Tibial nerve (tissue), 4 donors: Measurements from ENCODE around the gene ZSWIM3. TPM values are rescaled to one million over a fixed set of nuclear protein-coding genes. Genes with fewer than 3 reads are reported as not detected.

Source experiments
- DNase-seq, 2 donors: peaks; one replicate each; pipeline ENCODE4 v3.0.0-alpha.2; 2019; ENCODE audit warnings: low spot score in 2 of 2
- H3K27ac ChIP-seq, 4 donors: fragments of 200-600 bp; sonication (generic) in 3 of 4; one replicate each; pipeline ENCODE4 v1.5.1; 2017 to 2019; ENCODE audit warnings: mild to moderate bottlenecking in 1 of 4
- H3K27me3 ChIP-seq, 2 donors: fragments of 200-600 bp; sonication (generic) in 1 of 2; one replicate each; pipeline versions ENCODE4 v1.5.1 to v1.6.0; 2017 to 2019
- H3K36me3 ChIP-seq, 3 donors: fragments of 200-600 bp; sonication (generic); one replicate each; pipeline ENCODE4 v1.5.1; 2018 to 2019
- H3K4me1 ChIP-seq, 4 donors: fragments of 200-600 bp; sonication (generic) in 3 of 4; one replicate each; pipeline ENCODE4 v1.5.1; 2017 to 2019
- H3K4me3 ChIP-seq, 4 donors: fragments of 200-600 bp; sonication (generic) in 3 of 4; one replicate each; pipeline ENCODE4 v1.5.1; 2017 to 2019; ENCODE audit warnings: mild to moderate bottlenecking in 1 of 4, moderate library complexity in 1 of 4
- H3K9me3 ChIP-seq, 4 donors: fragments of 200-600 bp; sonication (generic) in 3 of 4; one replicate each; pipeline ENCODE4 v1.5.1; 2017 to 2019
- EP300 ChIP-seq, 2 donors: sonication (generic); formaldehyde crosslinking; IDR thresholded peaks; one replicate each; pipeline ENCODE4 v1.6.1; 2017; ENCODE audit warnings: antibody characterized with exemption in 2 of 2, mild to moderate bottlenecking in 1 of 2
- POLR2A ChIP-seq, 2 donors: fragments of 450-650 bp; IDR thresholded peaks; one replicate each; pipeline ENCODE4 v1.6.1; 2017; ENCODE audit warnings: antibody characterized with exemption in 2 of 2, mild to moderate bottlenecking in 2 of 2, moderate library complexity in 2 of 2
- WGBS, 2 donors: methylation state at CpG; one replicate each; pipeline ENCODE4 v1.1.5; 2018; 5-methylcytosine and 5-hydroxymethylcytosine counted together
- total RNA-seq, 4 donors: library from RNA; depleted of rRNA; stranded (reverse); fragments of >200 nt; gene quantifications; one replicate each; pipeline ENCODE4 v1.1.0, GENCODE V29; 2016
- TF ChIP-seq, protein P1 (sequence below), 5 experiments: fragments of 200-600 bp in 3 of 5; fragments of 450-650 bp in 2 of 5; sonication (generic) in 3 of 5; IDR thresholded peaks; one replicate each; pipeline ENCODE4 v1.5.1; 2016 to 2019; ENCODE audit warnings: antibody characterized with exemption in 5 of 5, mild to moderate bottlenecking in 3 of 5, moderate library complexity in 2 of 5

ZSWIM3 gene
- total RNA-seq, 4 donors from 2014 or later = 3.1 to 6.3 (median 4.8) TPM

DNA sequence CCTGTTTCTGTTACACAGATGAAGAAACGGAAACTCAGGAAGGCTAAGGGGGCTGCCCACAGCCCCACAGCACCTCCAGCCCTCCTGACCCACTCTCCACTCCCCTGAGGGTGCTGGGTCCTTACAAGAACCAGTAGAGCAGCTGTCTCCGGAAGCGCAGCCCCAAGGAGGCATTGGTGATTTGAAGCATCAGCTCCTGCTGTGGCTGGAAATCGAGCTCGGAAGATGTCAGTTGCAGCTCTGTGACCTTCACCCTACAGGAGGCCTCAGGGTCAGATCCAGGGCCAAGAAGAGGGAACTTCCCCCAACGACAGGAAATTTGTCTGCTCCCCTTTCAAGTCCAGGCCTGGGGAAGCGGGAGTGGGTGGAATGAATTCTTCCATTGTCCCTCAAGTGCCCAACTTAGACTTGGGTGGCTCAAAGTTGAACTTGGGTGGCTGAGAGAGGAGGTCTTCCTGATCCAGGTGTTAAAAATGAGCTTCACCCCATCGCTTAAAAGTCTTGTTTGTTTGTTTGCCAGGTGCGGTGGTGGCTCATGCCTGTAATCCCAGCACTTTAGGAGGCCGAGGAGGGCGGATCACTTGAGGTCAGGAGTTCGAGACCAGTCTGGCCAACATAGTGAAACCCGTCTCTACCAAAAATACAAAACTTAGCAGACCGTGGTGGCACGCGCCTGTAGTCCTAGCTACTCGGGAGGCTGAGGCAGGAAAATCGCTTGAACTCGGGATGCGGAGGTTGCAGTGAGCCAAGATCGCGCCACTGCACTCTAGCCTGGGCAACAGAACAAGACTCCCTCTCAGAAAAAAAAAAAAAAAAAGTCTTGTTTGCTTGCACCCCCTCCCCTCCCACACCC lies 52.6 kb downstream of the ZSWIM3 start:
- WGBS, 2 donors = 73 to 77% methylated on average over 22 of the region's 22 CpGs
- Histone ChIP-seq H3K4me3 (peak overlapping the region in 3 of 4 donors; percentile 5 to 58 (median 53)), H3K9me3 (no peaks in the 10 kb centered on the region), H3K36me3 (peaks cover 0 to 29% (median 0%) of the 10 kb centered on the region in 3 donors), H3K27ac (peak overlapping the region in 2 of 4 donors; percentile 57 to 92), H3K27me3 (no peaks in the 10 kb centered on the region), H3K4me1 (peaks cover 0 to 30% (median 9%) of the 10 kb centered on the region in 4 donors)
- TF ChIP-seq EP300 (IDR thresholded peaks at IDR 0.05) (no peak), POLR2A (IDR thresholded peaks at IDR 0.05) (no peak)
- TF ChIP-seq, protein P1, sequence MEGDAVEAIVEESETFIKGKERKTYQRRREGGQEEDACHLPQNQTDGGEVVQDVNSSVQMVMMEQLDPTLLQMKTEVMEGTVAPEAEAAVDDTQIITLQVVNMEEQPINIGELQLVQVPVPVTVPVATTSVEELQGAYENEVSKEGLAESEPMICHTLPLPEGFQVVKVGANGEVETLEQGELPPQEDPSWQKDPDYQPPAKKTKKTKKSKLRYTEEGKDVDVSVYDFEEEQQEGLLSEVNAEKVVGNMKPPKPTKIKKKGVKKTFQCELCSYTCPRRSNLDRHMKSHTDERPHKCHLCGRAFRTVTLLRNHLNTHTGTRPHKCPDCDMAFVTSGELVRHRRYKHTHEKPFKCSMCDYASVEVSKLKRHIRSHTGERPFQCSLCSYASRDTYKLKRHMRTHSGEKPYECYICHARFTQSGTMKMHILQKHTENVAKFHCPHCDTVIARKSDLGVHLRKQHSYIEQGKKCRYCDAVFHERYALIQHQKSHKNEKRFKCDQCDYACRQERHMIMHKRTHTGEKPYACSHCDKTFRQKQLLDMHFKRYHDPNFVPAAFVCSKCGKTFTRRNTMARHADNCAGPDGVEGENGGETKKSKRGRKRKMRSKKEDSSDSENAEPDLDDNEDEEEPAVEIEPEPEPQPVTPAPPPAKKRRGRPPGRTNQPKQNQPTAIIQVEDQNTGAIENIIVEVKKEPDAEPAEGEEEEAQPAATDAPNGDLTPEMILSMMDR (IDR thresholded peaks at IDR 0.05) = no peak
- DNase-seq = no peak

DNA sequence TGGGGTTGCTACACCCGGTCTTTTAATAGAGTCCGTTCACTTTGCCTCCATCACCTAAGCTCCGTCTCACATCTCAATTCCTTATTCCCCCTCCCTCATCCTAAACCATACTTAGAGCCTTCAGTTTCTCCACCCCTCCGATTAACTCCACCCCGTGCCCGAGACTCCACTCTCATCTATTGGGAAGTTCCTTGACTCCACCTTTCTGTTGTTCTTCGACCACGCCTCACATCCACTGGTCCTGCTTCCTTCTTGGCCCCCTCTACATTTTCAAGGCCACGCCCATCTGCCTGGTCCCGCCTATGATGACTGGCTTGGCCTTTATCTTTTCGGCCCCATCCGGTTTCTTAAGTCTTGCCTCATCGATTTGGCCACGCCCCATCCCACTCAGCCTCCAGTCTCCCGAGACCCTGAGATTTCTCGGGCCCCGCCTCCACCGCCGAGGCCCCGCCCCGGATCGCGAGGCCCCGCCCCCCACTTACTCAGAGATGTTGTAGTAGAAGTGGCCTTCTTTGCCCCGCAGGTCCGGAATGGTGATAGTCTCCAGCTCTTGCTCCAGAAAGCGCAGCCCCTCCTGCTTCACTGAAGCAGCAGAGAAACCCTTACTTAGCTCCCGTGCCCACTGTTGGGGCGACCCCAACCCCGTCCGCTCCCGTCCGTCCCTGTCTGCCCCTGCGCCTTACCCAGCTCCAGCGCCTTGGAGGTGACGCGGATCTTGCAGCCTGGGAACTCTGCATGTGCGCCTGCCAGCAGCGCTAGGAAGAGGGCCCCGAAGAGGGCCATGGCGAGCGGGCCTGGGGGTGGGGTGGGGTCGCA lies 53.5 kb downstream of the ZSWIM3 start:
- Histone ChIP-seq H3K27ac (peak overlapping the region; percentile 71 to 97 (median 86)), H3K27me3 (no peaks in the 10 kb centered on the region), H3K36me3 (peaks cover 0 to 21% (median 0%) of the 10 kb centered on the region in 3 donors), H3K4me1 (peaks cover 0 to 30% (median 9%) of the 10 kb centered on the region in 4 donors), H3K4me3 (peak overlapping the region; percentile 40 to 72 (median 56)), H3K9me3 (no peaks in the 10 kb centered on the region)
- 2% methylated on average over 37 to 40 of the region's 43 CpGs for WGBS, 2 donors
- DNase-seq = peak; percentile 99 to 100
- TF ChIP-seq POLR2A (IDR thresholded peaks at IDR 0.05) (peak in 1 of 2 donors; percentile 85), EP300 (IDR thresholded peaks at IDR 0.05) (peak; percentile 60 to 86)
- TF ChIP-seq, protein P1 (IDR thresholded peaks at IDR 0.05) = peak in 1 of 5 experiments; percentile 16

DNA sequence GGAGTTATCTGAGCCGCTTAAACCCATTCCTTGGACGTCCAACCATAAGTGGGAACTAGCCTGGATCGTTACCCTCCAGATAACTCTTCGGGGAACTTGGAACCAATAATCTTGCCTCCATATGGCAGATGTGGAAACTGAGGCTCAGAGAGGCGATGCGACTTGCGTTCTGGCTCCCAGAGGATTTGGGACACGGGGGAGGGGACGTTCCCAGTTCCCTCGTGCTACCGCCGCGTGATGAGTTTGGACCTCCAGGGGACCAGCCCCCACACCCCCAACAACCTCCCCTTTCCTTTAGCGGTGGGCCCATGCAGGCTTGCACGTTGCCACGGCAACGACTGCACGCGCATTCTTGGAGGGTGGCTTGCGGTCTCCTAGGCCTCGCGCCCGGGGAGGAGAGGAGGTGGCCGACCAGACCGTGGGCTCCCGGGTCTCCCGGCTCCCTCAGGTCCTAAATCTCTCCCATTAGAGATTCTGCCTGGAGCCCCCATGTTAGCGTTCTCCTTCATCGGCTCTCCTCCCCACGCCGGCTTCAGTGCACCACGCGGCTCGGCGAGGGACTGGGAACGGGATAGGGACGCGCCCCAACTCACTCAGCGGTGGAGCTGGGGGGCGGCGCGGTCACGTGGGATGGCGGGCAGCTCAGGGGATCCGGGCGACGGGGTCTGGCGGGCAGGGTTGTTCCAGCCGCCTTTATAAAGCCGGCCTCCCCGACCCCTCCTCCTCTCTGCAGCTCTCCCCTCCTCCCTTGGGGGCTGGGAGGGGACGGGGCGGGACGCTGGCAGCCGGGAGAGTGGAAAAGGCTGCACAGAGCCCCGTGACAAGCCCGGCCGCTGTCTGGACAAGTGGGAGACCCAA lies 54.3 kb downstream of the ZSWIM3 start, which contains the start of gene PLTP:
PLTP (minus strand) TSS at position 670 of the 858 bp plus-strand sequence. CDS start 703 bp downstream, outside the sequence.
- Histone ChIP-seq H3K9me3 (no peaks in the 10 kb centered on the region), H3K4me3 (peak within 1 kb of the TSS; percentile 40 to 72 (median 56)), H3K27me3 (no peaks in the 10 kb centered on the region), H3K36me3 (peaks cover 0 to 15% (median 0%) of the 10 kb centered on the region in 3 donors), H3K27ac (peak within 1 kb of the TSS; percentile 71 to 97 (median 86)), H3K4me1 (peaks cover 0 to 30% (median 9%) of the 10 kb centered on the region in 4 donors)
- TF ChIP-seq EP300 (IDR thresholded peaks at IDR 0.05) (peak in 1 of 2 donors; percentile 36), POLR2A (IDR thresholded peaks at IDR 0.05) (peak in 1 of 2 donors; percentile 37)
- TF ChIP-seq, protein P1 (IDR thresholded peaks at IDR 0.05) = no peak
- WGBS, 2 donors = 0 to 1% methylated on average over 43 to 48 of the region's 58 CpGs
- peak; percentile 58 to 60 for DNase-seq

DNA sequence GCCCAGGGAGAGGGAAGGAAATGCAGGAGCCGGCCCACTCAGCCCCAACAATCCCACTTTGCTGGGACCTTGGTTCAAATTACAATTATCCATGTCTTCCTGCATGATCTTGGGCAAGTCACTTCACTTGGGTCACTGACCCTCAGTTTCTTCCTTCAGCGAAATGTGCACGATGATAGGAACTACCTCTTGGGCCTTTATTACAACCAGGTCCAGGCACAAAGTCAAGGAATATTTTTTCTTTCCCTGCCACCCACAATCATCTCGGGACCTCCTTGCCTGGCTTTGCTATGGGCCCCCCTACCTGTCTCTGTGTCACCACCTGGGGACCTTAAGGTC lies 54.9 kb downstream of the ZSWIM3 start:
- Histone ChIP-seq H3K27ac (peak overlapping the region; percentile 55 to 97 (median 86)), H3K9me3 (no peaks in the 10 kb centered on the region), H3K4me1 (peaks cover 0 to 33% (median 11%) of the 10 kb centered on the region in 4 donors), H3K27me3 (no peaks in the 10 kb centered on the region), H3K4me3 (peak overlapping the region; percentile 40 to 72 (median 56)), H3K36me3 (peaks cover 0 to 14% (median 0%) of the 10 kb centered on the region in 3 donors)
- DNase-seq = no peak
- WGBS, 2 donors = 12 to 22% methylated on average over 4 of the region's 4 CpGs
- TF ChIP-seq POLR2A (IDR thresholded peaks at IDR 0.05) = no peak
- TF ChIP-seq, protein P1 (IDR thresholded peaks at IDR 0.05) = no peak
- TF ChIP-seq EP300 (IDR thresholded peaks at IDR 0.05) = no peak
